Measurements from ENCODE around the gene RAPGEF3.
A peak's percentile ranks its signal among the peaks of the same experiment; 100 is the strongest.

RAPGEF3 gene

GRCh38 chr12:47755655-47756562 lies 2.8 kb downstream of the RAPGEF3 start:
- DNase-seq, result peak; percentile 34

- DNase-seq, result no peak
Measured at GRCh38 chr12:47754881-47755280, 3.8 kb downstream of the RAPGEF3 start.

GRCh38 chr12:47754126-47754525 lies 4.6 kb downstream of the RAPGEF3 start:
- DNase-seq, result no peak

GRCh38 chr12:47753021-47754001 lies 5.4 kb downstream of the RAPGEF3 start:
- DNase-seq, result no peak

GRCh38 chr12:47752552-47752951 lies 6.1 kb downstream of the RAPGEF3 start:
- DNase-seq, result no peak

- DNase-seq, result no peak
Measured at GRCh38 chr12:47752121-47752520, 6.6 kb downstream of the RAPGEF3 start.

GRCh38 chr12:47751561-47751960 lies 7.1 kb downstream of the RAPGEF3 start:
- no peak for DNase-seq

GRCh38 chr12:47750916-47751470 lies 7.7 kb downstream of the RAPGEF3 start:
- no peak for DNase-seq

GRCh38 chr12:47750229-47750798 lies 8.4 kb downstream of the RAPGEF3 start:
- DNase-seq, result no peak

- no peak for DNase-seq
Measured at GRCh38 chr12:47748899-47749298, 9.8 kb downstream of the RAPGEF3 start.

GRCh38 chr12:47748507-47748828 lies 10.2 kb downstream of the RAPGEF3 start:
- no peak for DNase-seq

GRCh38 chr12:47747596-47748506 lies 10.8 kb downstream of the RAPGEF3 start:
- no peak for DNase-seq

- DNase-seq, result no peak
Measured at GRCh38 chr12:47747126-47747525, 11.6 kb downstream of the RAPGEF3 start.

- DNase-seq, result no peak
Measured at GRCh38 chr12:47746523-47746922, 12.2 kb downstream of the RAPGEF3 start.

GRCh38 chr12:47746073-47746472 lies 12.6 kb downstream of the RAPGEF3 start:
- DNase-seq, result no peak

- DNase-seq, result no peak
Measured at GRCh38 chr12:47745485-47746041, 13.1 kb downstream of the RAPGEF3 start.

- DNase-seq, result no peak
Measured at GRCh38 chr12:47744778-47745436, 13.8 kb downstream of the RAPGEF3 start.

- DNase-seq, result peak; percentile 74
Measured at GRCh38 chr12:47744005-47744651, 14.6 kb downstream of the RAPGEF3 start.

GRCh38 chr12:47743311-47743860 lies 15.3 kb downstream of the RAPGEF3 start:
- no peak for DNase-seq

GRCh38 chr12:47742253-47742825 lies 16.3 kb downstream of the RAPGEF3 start:
- DNase-seq, result peak; percentile 75

Measured in CD4-positive, alpha-beta T cell treated with Interleukin-17A for 1 hour (primary cell).